GM18861 (cell line): ENCODE data around the gene CXCR5.

Experiments
- ATAC-seq: cut with Tn5 transposase; IDR thresholded peaks from one replicate; pipeline ENCODE4 v1.9.1; 2021; ENCODE audit not compliant: unreplicated experiment

Gene CXCR5

DNA sequence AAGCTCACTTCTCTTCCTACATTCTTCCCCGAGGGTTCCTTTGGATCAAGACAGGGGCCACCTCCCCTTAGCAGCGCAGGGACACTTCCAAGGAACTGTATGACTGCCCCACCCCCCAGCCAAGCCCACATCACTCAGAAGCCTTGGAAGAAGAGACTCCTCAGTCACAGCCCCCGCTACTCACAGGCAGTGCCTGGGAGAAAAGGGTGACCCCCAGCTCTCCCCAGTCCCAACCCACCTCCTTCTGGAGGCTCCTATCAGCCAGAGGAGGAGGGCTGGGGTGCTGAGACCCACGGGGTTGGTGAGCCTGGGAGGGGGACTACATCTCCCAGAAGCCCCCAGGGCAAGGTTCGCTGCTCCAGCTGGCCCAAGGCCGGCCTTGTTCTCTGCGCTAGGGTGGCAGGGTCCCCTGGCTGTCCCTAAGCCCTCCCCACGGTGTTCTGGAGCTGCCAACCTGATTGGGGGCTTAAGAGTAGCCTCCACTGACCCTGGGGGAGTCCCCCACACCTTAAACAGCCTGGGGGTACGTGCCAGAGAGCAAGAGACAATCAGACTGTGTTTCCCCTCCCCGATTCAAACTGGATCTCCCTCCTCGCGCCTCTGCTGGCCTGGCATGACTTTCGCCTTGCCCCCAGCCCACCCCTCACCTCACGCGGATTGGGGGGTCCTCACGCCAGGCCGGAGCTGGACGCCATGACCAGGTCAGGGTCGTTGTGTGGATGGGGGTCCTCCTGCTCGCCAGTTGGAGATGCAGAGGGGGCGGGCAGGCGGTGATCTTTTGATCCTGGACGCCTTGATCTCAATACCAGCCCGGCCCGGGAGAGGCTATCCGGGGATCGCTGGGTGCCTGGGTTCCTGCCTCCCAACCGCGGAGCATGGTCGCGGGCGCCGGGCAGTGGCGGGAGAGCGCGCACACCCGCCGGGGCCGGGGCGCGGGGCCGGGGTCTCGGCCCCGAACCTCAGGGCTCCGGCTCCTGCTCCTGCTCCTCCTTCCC lies 41.2 kb downstream of the CXCR5 start:
- ATAC-seq = no peak

GRCh38 chr11:118927554-118928100 lies 43.9 kb downstream of the CXCR5 start:
- ATAC-seq = no peak

DNA sequence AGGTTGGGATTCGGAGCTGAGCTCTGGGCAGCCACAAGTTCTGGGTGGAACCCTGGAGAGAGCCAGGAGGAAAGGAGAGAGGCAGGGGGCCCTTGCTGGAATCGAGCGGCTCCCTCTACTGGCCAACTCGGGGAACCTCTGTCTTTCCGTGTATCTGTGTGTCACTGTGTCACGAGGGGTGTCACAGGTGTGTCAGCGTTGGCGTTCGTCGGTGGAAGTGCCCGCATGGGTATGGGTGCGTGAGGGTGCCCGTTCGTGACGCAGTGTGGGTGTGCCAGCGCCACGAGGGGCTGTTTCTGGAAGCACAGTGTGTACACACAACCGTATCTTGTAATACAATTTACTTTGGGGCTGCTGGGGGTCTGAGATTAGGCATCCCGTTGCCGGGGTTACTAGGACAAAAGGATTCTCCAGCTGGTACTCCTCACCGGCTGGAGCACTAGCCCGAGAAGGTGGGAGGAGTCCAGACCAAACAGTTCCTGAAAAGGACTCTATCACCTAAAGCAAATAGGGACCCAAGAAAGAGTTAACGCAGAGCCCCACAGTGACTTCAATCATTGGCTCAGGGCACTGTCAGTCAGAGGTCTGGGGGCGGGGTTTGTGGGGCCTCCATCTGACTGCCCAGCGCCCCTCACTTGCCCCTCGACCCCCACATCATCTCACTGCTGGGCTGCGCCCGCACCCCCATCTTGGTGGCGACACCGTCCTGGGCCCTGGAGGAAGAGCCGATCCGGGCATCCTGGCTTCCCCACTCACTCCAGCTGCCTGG lies 44.6 kb downstream of the CXCR5 start:
- peak; percentile 35 for ATAC-seq

DNA sequence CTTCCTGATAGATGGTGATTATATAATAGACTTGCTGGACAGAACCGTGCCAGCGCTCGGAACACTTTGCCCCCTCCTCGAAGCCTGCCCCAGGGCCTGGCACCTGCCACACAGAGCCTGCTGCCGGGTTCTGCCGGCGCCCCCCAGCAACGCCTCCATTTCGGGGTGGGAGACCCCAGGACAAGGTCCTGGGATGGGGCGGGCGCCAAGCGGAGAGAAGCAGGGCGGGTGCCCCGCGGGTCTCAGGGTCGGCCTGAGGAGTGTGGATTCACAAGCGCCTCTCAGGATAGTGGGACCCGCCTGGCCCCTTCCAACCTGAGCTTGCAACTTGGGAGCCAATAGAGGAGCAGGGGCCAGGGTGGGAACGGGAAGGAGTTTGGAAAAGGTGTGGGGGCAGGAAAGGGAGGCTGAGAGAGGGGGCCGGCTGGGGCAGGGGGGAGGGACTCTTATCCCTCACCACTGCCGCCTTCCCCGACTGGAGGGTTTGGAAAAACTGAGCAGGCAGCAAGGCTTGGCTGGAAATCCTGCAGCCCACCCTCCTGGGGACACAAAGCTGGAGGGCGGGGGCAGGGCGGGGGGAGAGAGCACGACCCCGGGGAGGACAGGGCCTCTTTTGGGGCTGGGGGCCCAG lies 45.3 kb downstream of the CXCR5 start:
- no peak for ATAC-seq

- no peak for ATAC-seq
Measured at GRCh38 chr11:118929501-118930093, 45.9 kb downstream of the CXCR5 start.

- no peak for ATAC-seq
Measured at GRCh38 chr11:118930094-118930712, 46.5 kb downstream of the CXCR5 start.

DNA sequence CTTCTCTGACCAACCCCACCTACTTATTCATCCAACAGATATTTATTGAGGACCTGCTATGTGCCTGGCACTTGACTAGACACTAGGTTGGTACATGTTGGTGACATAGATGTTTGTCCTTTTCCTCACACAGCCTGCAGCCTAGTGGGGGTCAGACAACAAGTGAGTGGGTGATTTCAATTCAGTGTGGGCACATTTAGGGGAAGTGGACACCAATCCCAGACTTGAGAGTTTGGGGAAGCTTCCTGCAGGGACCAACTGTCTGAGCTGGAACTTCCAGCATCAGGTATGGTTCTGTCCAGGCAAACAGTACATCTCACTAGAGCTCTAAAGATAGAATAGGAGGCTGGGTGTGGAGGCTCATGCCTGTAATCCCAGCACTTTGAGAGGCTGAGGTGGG lies 47.9 kb downstream of the CXCR5 start:
- ATAC-seq = no peak

DNA sequence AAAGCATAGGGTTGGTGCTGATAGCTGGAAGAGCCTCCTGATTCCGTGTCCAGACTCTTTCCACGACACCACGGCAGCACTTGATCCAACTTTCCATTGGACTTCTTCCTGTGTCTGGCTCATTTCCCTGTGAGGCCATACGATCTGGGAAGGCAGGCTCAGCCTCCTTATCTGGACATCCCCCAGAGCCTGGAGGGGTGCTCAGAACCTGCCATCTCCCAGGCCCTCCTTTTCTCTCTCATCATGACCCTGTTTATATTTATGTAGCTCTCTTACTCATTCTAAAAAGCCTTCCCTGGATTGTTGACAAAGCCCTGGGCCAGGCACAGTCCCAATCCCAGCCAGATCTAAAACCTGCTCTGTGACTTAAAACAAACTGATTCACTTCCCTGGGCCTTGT lies 49.8 kb downstream of the CXCR5 start:
- no peak for ATAC-seq

- no peak for ATAC-seq
Measured at GRCh38 chr11:118935376-118935775, 51.7 kb downstream of the CXCR5 start.

DNA sequence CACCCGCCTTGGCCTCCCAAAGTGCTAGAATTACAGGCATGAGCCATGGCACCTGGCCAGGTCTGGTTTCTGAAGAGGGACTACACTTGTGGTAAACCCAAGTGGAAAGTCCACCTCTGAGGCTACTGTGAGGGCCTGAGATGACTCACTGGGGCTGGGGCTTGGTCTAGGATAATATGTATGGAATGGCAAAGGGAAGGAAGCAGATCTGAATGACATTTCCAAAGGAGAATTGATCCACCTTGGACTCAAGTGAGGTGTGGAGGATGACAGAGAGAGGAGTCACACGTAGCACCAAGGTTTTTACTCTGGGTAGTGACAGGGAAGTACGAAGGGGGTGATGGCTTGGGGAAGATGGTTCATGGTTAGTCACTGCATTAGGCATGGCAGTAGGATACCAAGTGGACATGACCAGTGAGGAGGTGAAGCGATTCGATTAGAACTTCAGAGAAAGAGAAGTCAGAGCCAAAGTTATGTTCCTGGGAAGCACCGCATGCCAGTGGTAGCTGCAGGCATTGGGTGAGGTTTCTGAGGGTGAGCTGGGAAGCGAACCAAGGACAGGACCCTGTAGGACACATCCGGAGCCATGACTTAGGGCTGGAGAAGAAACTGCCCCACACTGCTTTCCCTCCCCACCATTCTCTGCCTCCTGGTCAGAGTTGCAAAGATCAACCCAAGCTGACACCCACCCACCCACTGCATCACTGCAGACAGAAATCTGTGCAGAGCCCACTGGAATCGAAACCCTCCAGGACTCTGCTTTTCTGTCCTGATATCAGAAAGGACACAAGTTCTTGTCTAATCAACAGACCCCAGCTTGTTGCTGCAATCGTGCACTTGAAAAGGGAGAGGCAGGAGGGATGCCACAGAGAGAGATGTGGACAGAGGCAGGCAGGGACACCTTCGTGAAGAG lies 55.1 kb downstream of the CXCR5 start:
- no peak for ATAC-seq

GRCh38 chr11:118939404-118939915 lies 55.8 kb downstream of the CXCR5 start:
- ATAC-seq = no peak

DNA sequence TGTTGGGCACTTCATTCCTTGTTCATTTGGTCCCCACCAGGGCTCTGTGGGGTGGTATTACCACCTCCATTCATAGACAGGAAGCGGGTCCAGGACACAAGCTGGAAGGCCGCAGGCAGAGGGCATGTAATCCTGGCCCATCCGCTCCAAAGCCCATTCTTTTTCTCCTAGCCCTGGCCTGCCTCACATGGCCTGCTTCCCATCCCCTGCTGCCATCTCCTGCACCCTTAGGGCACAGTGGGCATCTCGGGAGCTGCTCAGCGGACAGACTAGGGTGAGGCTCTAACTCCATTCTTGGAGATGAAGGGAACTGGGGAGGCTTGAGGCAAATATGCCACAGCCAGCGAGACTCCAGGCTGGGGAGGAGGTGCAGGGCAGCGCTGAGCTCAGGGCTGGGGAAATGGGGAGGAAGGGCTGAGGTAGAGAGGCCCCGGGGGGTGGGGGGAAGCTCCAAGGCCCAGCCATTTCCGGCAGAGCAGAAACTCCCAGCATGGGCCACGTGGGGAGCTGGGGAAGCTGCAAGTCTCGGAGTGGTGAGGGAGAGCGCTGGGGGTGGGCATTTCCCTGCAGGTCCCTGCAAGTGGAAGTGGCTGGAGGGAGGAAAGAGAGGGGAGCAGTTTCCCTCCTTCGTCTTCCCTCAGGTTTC lies 56.4 kb downstream of the CXCR5 start:
- no peak for ATAC-seq

GRCh38 chr11:118947091-118947490 lies 63.4 kb downstream of the CXCR5 start:
- ATAC-seq = no peak
